HG03175 (cell line): Measurements from ENCODE around the gene CPSF3.
A peak's percentile ranks its signal among the peaks of the same experiment; 100 is the strongest.

ENCODE experiments used
- ATAC-seq: cut with Tn5 transposase; IDR thresholded peaks from one replicate; pipeline ENCODE4 v1.9.1; 2021; ENCODE audit warnings: mild to moderate bottlenecking, moderate library complexity; ENCODE audit not compliant: unreplicated experiment

CPSF3 gene

DNA sequence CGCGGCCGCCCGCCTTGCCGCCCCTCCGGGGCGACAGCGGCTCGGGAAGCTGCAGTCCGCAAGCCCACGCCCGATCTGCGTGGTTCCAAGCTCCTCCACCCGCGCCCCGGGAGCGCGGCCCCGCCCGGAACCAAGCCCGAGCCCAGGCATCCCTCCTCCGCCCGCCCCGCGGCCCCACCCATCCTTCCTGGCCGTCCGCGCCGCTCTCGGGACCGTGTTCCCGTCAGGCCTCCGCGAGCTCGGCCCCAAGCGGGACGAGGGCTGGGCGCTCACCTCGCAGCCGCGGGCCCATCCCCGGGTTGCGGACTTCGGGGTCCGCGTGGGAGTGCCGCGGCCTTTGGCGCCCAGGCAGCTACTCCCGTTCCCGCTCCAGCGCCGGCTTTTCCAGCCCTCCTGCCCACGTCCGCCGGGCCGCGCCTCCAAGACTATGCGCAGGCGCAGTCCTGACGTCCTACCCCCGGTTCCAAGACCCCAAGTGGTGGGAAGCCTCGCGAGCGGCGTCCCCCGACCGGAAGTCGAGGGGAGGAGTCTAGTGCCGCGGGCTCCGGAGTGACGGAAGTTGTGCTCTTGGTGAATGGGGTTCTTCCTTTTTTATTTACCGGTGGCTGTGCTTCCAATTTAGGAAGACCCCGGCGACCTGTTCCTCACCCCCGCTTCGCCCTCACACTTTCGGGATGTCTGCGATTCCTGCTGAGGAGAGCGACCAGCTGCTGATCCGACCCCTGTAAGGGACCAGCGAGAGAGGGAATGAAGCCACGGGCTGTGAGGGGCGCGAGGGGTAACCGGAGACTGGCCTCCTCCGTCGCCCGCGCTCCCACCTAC, at the start of gene CPSF3, which contains the start of gene ITGB1BP1:
Gene CPSF3, plus strand, starts transcription at position 555 of the 822 bp plus-strand sequence. Its CDS starts 120 bp downstream, at position 675.
Gene ITGB1BP1, minus strand, starts transcription at position 429 of the 822 bp plus-strand sequence. CDS start 4,831 bp downstream, outside the sequence.
- peak; percentile 90 for ATAC-seq

DNA sequence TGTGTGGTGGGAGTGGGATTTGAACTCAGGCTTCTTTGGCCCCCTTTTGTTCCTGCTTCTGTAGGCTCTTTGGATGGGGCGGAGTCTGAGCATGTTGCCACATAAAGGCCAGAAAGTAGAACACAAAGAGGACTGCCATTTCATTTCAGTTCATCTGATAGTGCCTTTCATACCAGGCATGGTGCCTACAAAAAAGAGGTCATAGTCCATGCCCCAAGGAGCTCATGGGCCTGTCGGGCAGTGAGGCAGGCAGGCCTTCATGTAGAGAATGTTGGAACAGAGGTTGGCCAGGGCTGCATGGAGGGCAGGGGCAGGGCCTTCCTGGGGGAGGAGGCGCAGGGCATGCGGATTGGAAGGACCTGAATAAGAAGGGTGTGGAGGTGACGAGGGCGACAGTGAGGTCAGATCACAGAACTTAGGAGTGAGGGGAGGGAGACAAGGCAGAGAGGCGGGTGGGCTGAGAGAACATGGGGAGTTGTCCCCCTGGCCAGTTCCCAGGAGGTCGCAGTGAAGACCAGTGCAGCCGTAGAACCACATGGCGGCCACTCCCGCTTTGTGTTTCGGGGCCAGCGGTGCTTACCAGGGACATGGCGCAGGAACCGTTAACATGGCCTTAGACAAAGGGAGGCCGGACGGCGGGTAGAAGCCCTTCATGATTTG, 49.3 kb upstream of the CPSF3 start:
- no peak for ATAC-seq

DNA sequence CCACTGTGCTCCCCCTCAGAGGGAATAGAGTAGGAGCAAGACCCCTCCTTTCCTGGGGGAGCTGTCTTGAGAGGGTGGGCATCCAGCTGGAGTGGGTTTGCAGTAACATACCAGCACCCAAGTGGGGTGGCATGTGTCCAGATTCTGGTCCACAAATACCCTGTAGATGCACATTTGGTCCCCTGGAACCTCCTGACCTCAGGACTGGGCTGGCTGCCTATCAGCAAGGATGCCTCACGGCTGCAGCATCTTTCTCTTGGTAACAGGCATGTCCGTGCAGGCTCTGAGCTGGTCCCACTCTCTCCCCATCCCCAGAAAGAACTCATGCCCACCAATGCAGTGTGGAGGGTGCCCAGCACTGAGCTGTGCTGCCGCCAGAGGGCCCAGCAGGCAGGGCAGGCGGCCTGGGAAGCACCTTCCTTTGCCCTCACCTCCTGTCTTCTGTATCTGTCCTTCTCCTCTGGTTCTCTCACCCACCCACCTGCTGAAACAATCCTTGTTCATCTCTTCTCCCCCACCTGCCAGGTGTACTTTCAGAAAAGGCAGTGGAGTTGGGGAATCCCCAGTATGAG, 47.5 kb upstream of the CPSF3 start:
- no peak for ATAC-seq

DNA sequence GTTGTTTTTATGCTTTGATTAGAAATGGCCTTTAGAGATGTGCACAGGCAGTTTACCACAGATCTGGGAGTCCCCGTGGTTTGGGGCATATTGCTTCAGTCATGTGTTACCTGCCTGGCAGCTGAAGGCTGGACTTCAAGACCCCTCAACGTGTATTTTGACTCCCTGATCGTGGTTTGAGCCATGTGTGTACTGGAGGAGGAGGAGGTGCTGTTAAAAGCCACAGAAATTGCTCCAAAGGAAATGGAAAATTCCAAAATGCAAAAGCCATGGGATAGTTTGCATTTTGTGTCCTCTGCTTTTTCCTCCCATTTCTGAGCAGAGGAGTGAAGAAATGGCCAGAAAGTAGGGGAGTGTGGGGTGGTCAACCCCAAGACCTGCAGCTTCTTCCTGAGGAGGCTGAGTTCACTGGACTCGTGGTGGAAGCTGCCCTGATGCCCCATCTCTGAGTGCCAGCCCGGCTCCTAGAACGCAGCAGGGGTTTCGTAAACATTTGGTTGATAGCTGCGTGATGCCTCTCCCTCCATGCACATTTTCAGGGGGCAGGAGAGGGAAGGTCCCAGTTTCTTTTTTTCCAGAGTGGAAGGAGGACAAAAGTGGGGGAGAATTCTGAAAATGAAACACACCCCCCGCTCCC, 45.9 kb upstream of the CPSF3 start:
- ATAC-seq = no peak

DNA sequence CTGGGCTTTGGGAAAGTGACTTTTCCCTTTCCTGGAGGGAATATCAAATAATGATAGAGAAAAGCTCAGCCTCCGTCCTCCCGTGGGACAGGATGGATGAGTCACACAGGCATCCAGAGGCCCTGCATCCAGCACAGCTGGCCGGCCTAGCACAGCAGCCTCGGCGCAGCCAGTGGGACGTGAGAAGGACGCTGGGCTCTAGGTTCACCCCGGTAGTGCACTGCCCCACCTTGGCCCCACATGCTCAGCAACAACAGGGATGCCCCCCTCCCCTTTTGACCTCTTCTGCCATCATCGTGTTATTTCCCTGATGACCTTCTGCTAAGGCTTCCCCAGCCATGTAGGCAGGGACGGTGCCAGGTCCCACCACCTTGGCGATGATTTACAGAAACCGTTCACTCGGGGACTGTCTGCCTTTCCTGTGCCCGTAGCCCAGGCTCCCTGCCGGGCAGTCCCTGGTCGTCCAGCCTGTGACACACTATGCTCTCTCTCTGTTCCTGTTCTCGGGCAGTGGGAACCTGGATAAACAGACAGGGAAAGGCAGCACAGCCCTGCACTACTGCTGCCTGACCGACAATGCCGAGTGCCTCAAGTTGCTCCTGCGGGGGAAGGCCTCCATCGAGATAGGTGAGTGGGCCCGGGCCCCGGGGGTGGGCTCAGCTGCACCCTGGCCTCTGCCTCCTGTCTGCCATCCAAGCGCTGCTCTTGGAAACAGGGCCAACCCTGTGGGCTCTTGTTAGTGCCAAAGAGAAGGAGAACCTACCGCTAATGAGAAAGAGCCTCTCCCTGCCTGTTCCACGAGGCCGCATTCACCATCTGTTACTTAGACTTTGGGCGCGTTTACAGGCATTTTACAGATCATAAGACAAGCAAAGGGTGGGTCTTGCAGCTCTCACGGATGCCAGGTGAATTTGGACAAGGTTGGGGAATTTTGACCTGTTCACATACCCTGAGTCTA, 44.7 kb upstream of the CPSF3 start:
- no peak for ATAC-seq

DNA sequence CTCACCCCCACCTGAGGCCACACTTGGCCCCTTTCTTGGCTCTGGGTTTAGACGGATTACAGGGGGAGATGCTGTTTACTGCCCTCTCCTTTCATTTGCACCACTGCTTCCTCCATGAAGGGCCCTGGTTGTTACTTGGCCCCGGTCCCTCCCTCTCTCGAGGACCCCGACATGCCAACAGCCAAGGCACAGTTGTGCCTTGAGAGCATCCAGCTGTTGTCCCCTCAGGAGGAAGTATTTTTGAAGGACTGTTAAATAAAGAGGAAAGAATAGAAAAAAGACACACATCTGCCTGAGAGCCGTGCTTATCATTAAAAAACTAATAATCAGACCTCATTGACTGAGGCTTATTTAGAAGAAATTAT, 44.1 kb upstream of the CPSF3 start:
- no peak for ATAC-seq

DNA sequence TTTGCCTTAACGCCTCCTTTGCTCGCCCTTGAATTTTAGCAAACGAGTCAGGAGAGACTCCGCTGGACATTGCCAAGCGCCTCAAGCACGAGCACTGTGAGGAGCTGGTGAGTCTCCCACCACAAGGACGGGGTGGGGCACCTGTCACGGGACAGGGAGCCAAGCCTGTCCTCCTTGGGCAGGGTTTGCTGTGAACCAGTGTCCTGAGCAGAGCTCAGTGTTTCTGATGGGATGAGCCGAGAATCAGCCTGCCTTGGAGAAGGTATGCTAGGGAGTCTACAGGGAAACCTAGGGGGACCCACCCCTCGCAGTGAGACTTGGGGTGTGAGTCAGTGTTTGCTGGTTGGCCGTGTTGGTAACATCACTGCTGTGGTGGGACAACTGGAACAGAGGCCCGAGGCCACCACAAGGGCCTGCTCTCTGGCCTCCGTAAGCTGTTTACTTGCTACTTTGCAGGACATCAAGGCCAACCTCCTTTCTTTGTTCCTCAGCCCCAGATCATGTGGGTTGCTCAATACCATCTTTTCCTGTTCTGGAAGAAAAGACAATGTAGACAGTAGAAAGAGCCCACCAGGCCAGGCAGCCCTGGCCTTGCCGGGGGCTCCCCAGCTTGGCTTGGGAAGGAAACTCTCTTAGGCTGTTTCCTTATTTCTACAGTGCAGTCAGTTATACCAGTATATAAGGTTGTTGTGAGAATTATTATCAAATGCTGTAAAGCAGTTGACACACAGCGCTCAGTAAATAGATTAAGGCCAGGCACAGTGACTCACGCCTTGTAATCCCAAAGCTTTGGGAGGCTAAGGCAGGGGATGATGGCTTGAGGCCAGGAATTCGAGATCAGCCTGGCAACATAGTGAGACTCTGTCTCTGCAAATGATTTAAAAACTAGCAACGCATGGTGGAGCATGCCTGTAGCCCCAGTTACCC, 42.5 kb upstream of the CPSF3 start:
- ATAC-seq = no peak

DNA sequence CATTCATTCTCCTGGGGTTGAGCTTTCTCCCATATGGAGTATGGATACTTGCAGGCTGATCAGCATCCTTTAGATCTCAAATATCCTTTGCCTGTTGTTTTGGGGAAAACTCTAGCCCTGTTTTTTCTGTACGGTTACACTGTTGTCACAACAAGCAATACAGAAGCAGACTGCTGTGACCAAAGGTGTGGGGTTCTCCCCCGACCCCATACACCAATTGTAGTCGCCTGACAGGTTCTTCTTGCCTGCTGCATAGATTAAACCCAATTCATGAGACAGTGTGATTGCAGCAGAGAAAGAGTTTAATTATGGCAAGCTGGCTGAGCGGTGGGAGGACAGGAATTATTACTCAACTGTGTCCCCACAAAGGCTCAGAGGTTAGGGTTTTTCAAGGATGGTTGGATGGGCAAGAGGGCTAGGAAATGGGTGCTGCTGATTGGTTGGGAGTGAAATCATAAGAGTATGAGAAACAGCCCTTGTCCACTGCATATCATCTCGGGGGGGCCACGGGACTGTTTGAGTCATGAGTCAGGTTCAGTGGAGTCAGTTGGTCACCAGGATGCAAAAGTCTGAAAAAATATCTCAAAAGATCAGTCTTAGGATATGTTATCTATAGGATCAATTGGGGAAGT, 40.7 kb upstream of the CPSF3 start:
- no peak for ATAC-seq

DNA sequence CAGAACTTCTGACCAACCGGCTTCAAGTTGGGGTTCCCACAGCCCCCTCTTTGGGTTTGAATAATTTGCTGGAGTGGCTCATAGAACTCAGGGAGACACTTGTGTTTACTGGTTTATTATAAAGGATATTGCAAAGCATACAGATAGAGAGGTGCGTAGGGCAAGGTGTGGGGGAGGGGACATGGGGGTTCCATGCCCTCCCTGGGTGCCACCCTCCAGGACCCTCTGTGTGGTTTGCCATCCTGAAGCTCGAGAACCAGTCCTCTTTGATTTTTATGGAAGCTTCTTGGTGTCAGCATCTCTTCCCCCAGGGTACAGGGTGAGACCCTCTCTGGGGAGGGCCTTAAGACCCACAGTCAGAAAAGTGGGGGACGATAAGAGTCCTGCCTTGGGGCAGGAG, 38.9 kb upstream of the CPSF3 start:
- ATAC-seq = no peak

DNA sequence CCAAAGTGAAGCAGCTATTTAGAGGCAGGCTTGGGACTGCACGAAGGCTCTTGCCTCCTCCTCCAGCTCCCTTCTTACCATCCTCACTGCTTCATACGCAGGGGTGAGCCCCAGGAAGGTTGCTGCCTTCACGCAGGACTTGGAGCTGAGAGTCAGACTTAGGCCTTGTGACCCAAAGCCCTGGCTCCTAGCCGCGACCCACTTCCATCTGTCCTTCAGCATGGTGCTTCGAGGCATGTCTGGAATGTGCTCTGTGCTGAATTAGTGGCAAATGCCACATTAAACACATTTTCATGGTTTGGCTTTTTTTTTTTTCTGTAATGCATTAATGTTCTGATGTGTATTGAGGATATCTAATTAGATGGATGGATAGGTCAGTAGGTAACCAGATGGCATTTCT, 37.6 kb upstream of the CPSF3 start:
- ATAC-seq = no peak

DNA sequence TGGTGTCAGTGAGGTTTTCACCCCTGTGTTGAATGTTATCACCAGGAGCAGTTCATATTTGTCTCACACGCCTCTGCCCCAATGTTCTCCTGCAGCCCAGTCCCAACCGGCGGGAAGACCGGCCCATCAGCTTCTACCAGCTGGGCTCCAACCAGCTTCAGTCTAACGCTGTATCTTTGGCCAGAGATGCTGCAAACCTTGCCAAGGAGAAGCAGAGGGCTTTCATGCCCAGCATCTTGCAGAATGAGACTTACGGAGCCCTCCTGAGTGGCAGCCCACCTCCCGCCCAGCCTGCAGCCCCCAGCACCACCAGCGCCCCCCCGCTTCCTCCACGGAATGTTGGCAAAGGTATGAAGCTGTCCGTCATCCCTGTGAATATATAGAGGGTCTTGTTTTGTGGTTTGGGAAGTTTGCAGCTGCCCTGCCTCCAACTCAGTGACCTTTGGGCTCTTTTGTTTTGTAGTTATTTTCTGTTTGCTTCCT, 35.2 kb upstream of the CPSF3 start:
- no peak for ATAC-seq

DNA sequence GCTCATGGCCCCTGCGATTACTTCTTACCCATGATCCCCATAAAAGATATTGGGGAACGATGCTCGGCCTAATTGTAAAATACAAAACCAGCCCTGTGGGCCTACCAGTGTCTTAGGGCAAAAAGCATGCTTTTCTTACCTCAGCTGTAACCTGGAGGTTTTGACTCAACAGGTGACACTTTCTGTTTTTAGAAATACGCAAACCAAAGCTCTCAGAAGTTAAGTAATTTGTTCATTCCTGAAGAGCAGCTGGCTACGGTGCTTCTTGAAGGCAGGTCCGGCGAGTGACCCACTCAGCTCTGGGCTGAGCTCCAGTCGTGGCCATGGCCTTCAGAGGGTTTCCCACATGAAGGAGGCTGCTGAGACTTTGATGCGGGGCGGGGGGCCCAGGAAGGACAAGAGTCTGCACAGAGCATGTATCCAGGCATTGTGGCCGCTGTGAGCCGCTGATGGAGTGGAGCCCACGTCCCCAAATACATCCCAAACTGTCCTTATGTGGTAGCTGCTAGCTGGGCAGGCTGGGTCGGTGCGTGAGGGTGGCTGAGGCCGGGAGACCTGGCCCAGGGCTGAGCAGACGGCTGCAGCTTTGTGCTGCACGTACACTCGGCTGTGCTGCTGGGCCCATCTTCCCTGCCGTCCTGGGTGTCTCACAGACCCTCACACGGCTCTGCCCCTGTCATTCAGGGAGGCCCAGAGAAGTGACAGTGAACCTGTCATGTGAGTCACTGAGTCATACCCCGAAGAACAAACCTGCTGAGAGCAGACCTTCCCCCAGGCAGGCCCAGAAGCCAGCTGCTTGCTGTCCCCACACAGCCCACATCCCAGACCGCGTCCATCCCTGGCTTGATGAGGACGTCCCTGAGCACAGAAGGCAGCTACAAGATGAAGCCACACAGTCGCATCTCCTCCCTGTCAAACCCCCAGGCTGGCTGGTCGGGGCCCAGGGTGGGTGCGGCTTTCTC, 34.2 kb upstream of the CPSF3 start:
- ATAC-seq = no peak

DNA sequence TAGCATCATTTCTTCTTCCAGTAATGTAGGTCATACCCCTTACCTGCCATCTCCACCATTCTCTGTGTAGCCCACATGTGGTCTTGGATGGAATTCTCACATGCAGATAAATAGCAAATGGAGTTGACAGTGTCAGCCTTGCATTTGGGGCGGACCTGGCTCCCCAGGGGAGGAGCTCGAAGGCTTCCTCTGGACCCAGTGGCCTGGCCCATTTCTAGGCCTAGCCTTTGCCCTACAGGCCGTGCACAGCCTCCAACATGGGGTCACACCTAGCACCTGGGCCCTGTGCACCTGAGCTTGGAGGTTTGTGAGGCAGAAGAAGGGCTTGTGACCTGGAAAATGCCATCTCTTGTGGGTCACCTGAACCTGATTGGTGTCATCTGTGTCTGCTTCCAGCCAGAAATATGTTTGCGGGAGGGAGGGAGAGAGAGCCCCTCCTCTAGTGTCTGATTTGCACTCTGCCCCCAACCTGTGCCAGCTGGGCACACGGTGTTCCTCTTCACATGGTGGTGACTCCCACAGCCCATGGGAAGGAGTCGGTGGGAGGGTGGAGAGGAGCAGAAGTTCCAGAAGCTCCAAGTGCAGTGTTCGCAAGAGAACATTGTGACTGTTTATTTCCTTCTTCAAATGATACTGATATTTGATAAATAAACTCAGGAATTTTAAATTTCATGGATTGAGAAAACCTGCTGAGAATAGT, 33.2 kb upstream of the CPSF3 start:
- no peak for ATAC-seq

DNA sequence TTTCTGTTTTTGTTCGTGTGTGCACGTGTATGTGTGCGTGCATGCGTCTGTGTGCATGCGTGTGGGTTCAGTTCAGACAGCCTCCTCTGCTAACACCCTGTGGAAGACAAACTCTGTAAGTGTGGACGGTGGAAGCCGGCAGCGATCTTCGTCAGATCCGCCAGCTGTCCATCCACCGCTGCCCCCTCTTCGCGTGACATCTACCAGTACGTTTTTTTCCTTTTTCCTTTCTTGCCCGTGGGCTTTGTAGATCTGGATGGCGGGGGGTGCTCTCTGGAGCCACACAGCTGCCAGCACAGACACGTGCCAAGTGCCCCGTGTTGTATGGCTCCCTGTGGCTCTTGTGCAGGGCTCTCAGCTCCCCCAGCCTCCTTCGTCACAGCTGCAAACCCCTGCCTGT, 32.5 kb upstream of the CPSF3 start:
- no peak for ATAC-seq

DNA sequence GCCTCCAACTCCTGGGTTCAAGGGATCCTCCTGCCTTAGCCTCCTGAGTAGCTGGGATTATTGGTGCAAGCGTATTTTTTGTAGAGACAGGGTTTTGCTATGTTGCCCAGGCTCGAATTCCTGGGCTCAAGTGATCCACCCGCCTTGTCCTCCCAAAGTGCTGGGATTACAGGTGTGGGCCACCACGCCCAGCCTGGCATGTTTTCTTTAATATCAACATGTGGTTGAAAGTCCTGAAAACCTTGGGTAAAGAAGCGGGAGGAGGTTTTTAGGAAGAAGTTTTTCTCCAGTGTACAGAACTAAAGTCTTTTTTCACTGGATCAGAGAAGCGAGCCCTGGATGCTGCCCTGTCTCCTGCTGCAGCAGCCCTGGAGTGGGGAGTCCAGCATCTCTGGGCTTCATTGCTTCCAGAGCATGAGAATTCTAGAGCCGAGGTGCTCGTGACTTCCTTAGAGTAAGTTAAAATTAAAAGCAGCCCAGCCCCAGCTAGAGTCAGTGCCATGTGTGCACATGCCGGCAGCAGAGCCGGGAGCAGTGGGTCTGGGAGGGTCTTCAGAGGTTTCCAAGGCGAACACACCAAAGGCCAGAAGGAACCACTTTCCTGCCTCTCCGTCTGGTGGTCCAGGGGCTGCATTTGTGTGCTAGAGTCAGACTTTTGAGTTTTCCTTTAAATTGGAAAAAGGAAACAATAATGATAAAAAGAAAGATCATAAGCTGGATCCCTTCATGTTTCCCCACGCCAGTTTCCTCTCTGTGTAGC, 31.3 kb upstream of the CPSF3 start:
- no peak for ATAC-seq
